GM12874 (cell line): ENCODE data around the gene FAM13A.

Experiments
- TF ChIP-seq, protein P1 (sequence below): IDR thresholded peaks from 2 replicates; pipeline ENCODE4 v1.5.1; 2011; ENCODE audit warnings: low read depth, mild to moderate bottlenecking, control low read depth, low read length, moderate library complexity; ENCODE audit not compliant: insufficient read depth

Gene FAM13A

GRCh38 chr4:89077761-89078160 is 20.8 kb upstream of the FAM13A start:
- TF ChIP-seq, protein P1, sequence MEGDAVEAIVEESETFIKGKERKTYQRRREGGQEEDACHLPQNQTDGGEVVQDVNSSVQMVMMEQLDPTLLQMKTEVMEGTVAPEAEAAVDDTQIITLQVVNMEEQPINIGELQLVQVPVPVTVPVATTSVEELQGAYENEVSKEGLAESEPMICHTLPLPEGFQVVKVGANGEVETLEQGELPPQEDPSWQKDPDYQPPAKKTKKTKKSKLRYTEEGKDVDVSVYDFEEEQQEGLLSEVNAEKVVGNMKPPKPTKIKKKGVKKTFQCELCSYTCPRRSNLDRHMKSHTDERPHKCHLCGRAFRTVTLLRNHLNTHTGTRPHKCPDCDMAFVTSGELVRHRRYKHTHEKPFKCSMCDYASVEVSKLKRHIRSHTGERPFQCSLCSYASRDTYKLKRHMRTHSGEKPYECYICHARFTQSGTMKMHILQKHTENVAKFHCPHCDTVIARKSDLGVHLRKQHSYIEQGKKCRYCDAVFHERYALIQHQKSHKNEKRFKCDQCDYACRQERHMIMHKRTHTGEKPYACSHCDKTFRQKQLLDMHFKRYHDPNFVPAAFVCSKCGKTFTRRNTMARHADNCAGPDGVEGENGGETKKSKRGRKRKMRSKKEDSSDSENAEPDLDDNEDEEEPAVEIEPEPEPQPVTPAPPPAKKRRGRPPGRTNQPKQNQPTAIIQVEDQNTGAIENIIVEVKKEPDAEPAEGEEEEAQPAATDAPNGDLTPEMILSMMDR: no peak

GRCh38 chr4:89072921-89073320 is 15.9 kb upstream of the FAM13A start:
- TF ChIP-seq, protein P1: no peak

DNA sequence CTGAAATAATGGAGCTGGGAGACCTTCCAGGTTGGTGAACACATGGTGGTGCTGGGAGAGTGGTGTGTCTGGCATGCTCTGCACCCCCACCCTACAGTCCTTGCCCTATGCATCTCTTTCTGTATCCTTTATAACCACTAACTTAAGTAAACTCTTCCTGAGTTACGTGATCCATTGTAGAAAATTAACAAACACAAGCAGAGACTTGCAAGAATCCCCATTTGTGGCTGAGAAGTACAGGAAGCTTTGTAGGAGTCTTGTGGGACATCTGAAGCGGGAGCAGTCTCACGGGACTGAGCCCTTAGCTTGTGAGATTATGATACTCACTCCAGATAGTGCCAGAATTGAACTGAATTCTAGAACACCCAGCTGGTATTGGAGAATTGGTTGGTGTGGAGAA is 14.3 kb upstream of the FAM13A start:
- TF ChIP-seq, protein P1: no peak

DNA sequence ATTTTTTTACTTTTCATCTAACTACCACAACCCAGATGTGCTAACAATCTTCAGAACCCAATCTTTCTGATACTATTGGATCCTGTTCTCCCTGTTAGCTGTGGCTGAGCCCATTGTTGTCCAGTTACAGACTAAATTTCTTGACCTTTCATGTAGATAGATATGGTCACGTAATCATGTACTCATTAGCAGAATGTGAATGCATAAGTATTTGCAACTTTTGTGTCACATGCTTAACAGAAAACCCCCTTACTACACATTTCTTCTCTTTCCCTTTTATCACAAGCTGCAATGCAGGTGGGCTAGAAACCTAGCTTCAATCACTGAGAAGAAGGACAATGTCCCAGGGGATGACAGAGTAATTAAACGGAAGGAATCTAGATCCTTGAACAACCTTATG is 13.1 kb upstream of the FAM13A start:
- TF ChIP-seq, protein P1: no peak

DNA sequence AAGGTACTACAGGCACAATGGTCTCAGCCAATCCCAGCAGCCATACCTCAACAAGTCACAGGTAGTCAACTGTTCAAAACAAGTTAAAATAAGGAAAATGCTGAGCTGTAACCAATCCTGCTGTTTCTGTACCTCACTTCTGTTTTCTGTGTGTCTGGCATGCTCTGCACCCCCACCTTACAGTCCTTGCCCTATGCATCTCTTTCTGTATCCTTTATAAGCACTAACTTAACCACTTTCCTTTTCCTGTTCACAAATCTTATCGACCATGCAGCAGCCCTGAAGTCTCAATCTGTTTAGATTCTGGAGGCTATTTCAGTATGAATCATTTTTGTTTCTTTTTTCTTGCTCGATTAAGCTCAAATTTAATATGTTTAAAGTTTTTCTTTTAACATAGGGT is 12.5 kb upstream of the FAM13A start:
- TF ChIP-seq, protein P1: no peak

DNA sequence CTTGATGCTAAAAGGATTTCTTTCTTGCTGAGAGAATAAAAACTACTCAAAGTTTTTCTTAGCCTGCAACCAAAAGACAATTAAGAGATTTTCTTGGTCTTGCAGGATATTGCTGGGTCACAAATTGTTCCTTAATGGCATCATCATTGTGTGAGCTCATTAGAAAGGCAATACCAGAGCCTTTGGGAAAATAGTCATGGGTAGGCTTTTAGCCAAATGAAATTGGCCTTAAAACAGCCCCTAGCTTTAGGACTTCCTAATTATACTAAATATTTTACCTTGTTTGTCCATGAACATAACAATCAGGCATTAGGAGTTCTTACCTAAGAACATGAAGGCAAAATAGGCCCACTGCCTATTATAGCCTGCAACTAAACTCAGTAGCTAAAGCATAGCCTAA is 10.4 kb upstream of the FAM13A start:
- TF ChIP-seq, protein P1: no peak

DNA sequence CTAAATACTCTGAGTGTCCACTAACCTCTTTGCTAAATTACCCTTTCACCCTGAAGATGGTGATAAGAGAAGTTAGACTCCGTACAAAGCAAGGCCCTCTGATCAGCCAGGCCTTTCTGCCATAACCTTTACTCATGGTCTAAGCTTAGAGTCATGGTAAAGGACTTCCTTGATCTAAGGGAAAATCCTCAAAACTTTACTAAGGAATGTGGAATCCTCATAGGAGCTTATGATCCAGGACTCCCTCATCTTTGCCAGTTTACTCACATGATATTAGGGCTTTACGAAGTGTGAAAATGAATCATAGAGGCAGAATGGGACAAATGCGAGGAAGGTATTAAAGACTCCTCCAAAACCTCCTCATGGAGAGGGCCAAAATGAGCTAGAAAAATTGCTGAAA is 7.9 kb upstream of the FAM13A start:
- TF ChIP-seq, protein P1: no peak
